HepG2 (cell line): ENCODE results near the gene TP53I3. TPM values are rescaled to one million over a fixed set of nuclear protein-coding genes. Genes with fewer than 3 reads are reported as not detected.

Experiments
- ETV5 ChIP-seq: IDR thresholded peaks from 2 replicates; pipeline ENCODE4 v1.6.1; 2018; ENCODE audit warnings: missing biosample characterization, missing genetic modification reagents, inconsistent platforms, borderline replicate concordance
- FIP1L1 ChIP-seq: fragments of 200-400 bp; formaldehyde crosslinking; IDR thresholded peaks from 2 replicates; pipeline ENCODE4 v1.6.1; 2018; ENCODE audit warnings: low read depth, mild to moderate bottlenecking, low read length, moderate library complexity, borderline replicate concordance; ENCODE audit not compliant: insufficient read depth
- HNRNPL ChIP-seq: fragments of 200-400 bp; formaldehyde crosslinking; IDR thresholded peaks from 2 replicates; pipeline ENCODE4 v1.6.1; 2017; ENCODE audit warnings: mild to moderate bottlenecking, low read depth, low read length
- NAIF1 ChIP-seq: sonication (generic); formaldehyde crosslinking; IDR thresholded peaks from 2 replicates; pipeline ENCODE4 v1.5.0; 2020; ENCODE audit warnings: mild to moderate bottlenecking, missing genetic modification reagents, borderline replicate concordance
- NR2F1 ChIP-seq, 2 experiments: fragments of 450-650 bp in 1 of 2; formaldehyde crosslinking in 1 of 2; IDR thresholded peaks; 2 replicates each; pipeline versions ENCODE4 v1.5.0 to v1.6.1; 2016 to 2020; ENCODE audit warnings: mild to moderate bottlenecking in 1 of 2, missing compliant biosample characterization in 1 of 2, missing genetic modification reagents in 1 of 2, moderate library complexity in 1 of 2
- SRY ChIP-seq: sonication (generic); formaldehyde crosslinking; IDR thresholded peaks from 2 replicates; pipeline ENCODE4 v1.8.0; 2022; ENCODE audit warnings: mild to moderate bottlenecking, missing genetic modification reagents
- ZFYVE20 ChIP-seq: sonication (generic); formaldehyde crosslinking; IDR thresholded peaks from 2 replicates; pipeline ENCODE4 v1.8.0; 2023; ENCODE audit warnings: low read depth, mild to moderate bottlenecking, moderate library complexity, missing genetic modification reagents, borderline replicate concordance
- ZNF251 ChIP-seq: sonication (generic); formaldehyde crosslinking; IDR thresholded peaks from 2 replicates; pipeline ENCODE4 v1.9.0; 2021; ENCODE audit warnings: mild to moderate bottlenecking, missing genetic modification reagents
- ZNF644 ChIP-seq: IDR thresholded peaks from 2 replicates; pipeline ENCODE4 v1.6.1; 2016; ENCODE audit warnings: low read depth
- polyA plus RNA-seq, 8 experiments: library from polyadenylated mRNA; depleted of rRNA in 3 of 8; stranded (reverse) in 7 of 8; unstranded in 1 of 8; fragments of >200 nt; fragmentation: Illumina TruSeq in 4 of 8; extraction: Trizol in 4 of 8; gene quantifications; 2 replicates each; pipeline versions ENCODE4 v1.2.1 to v1.2.3, GENCODE V29; 2011 to 2016; ENCODE audit warnings: low read depth in 4 of 8, missing spikeins in 1 of 8, mixed read lengths in 1 of 8; ENCODE audit not compliant: insufficient read depth in 1 of 8
- total RNA-seq, 5 experiments: library from RNA; depleted of rRNA; stranded (reverse); fragments of >200 nt; fragmentation: Illumina TruSeq; extraction: Trizol; gene quantifications; 2 replicates each; pipeline ENCODE4 v1.2.3, GENCODE V29; 2016; ENCODE audit warnings: low read depth in 1 of 5
- TF ChIP-seq, protein P1 (sequence below): sonication (generic); formaldehyde crosslinking; IDR thresholded peaks from 2 replicates; pipeline ENCODE4 v1.4.0; 2020; ENCODE audit warnings: missing genetic modification reagents
- TF ChIP-seq, protein P2 (sequence below): IDR thresholded peaks from 2 replicates; pipeline ENCODE4 v1.6.1; 2012; ENCODE audit warnings: low read depth, low read length, improper control_type of control experiment
- TF ChIP-seq, protein P3 (sequence below): sonication (generic); formaldehyde crosslinking; IDR thresholded peaks from 2 replicates; pipeline ENCODE4 v1.4.0; 2020; ENCODE audit warnings: missing genetic modification reagents, borderline replicate concordance
- TF ChIP-seq, protein P4 (sequence below): sonication (generic); formaldehyde crosslinking; IDR thresholded peaks from 2 replicates; pipeline ENCODE4 v1.4.0; 2020; ENCODE audit warnings: missing genetic modification reagents, borderline replicate concordance
- TF ChIP-seq, protein P5 (sequence below): sonication (generic); formaldehyde crosslinking; IDR thresholded peaks from 2 replicates; pipeline ENCODE4 v1.9.0; 2021; ENCODE audit warnings: mild to moderate bottlenecking, missing genetic modification reagents

TP53I3 gene
- total and polyA plus RNA-seq, 2 of the 13 experiments (the other 11 are each of a cell fraction or from before 2014, with no cell fraction given): 25.0 to 44.1 TPM

DNA sequence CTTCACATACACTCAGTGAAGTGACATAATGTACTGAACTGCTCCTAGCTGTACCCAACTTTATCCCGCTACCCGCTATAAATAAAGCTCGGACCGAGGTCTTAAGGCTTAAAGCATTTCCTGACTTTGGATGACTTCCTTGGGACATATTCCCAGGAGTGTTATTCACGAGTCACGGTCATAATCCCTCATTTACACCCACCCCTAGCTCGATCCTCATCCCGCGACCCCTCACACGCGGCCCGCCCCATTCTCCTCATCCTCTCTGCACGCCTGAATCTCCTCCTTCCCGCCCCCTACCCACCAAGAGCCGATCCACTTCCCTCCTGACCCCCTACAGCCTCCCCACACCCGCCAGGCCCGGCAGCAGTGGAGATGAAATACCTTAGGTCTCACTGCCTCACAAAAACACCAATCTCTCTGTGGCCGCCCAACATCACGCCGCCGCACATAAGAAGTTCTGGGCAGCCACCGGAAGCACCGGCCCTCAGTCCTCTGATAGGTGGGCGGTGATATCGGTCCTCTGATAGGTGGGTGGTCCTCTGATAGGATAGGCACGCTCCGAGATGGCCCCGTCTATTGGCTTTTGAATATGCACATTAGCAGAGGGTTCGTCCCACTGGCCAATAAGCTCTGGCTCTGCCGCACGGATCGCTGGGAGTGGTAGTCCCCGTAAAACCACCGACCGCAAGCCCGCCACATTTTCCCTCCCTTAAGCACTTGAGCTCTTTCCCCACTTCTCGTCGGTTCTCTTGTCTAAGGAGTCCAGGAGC, 37.5 kb downstream of the TP53I3 start, which contains the start of gene WDCP (continued):
- TF ChIP-seq, protein P1, sequence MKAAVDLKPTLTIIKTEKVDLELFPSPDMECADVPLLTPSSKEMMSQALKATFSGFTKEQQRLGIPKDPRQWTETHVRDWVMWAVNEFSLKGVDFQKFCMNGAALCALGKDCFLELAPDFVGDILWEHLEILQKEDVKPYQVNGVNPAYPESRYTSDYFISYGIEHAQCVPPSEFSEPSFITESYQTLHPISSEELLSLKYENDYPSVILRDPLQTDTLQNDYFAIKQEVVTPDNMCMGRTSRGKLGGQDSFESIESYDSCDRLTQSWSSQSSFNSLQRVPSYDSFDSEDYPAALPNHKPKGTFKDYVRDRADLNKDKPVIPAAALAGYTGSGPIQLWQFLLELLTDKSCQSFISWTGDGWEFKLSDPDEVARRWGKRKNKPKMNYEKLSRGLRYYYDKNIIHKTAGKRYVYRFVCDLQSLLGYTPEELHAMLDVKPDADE (CRISPR knock-in tag): 0 out of 2 replicates have a peak, but pooled peaks have one; percentile 86
- TF ChIP-seq ZNF251 (CRISPR knock-in tag) (no peak), FIP1L1 (no peak), HNRNPL (no peak), NAIF1 (CRISPR knock-in tag) (no peak), ZNF644 (CRISPR knock-in tag) (no peak), SRY (CRISPR knock-in tag) (peak; percentile 71), ETV5 (CRISPR knock-in tag) (peak; percentile 74; the same call in 1 of the 2 replicates), ZFYVE20 (CRISPR knock-in tag) (no peak), NR2F1 (CRISPR knock-in tag; IDR thresholded peaks at IDR 0.05) (no peak)
- TF ChIP-seq, protein P2, sequence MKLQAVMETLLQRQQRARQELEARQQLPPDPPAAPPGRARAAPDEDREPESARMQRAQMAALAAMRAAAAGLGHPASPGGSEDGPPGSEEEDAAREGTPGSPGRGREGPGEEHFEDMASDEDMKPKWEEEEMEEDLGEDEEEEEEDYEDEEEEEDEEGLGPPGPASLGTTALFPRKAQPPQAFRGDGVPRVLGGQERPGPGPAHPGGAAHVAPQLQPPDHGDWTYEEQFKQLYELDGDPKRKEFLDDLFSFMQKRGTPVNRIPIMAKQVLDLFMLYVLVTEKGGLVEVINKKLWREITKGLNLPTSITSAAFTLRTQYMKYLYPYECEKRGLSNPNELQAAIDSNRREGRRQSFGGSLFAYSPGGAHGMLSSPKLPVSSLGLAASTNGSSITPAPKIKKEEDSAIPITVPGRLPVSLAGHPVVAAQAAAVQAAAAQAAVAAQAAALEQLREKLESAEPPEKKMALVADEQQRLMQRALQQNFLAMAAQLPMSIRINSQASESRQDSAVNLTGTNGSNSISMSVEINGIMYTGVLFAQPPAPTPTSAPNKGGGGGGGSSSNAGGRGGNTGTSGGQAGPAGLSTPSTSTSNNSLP: peak; percentile 68; the same call in 1 of the 2 replicates
- TF ChIP-seq, protein P3, sequence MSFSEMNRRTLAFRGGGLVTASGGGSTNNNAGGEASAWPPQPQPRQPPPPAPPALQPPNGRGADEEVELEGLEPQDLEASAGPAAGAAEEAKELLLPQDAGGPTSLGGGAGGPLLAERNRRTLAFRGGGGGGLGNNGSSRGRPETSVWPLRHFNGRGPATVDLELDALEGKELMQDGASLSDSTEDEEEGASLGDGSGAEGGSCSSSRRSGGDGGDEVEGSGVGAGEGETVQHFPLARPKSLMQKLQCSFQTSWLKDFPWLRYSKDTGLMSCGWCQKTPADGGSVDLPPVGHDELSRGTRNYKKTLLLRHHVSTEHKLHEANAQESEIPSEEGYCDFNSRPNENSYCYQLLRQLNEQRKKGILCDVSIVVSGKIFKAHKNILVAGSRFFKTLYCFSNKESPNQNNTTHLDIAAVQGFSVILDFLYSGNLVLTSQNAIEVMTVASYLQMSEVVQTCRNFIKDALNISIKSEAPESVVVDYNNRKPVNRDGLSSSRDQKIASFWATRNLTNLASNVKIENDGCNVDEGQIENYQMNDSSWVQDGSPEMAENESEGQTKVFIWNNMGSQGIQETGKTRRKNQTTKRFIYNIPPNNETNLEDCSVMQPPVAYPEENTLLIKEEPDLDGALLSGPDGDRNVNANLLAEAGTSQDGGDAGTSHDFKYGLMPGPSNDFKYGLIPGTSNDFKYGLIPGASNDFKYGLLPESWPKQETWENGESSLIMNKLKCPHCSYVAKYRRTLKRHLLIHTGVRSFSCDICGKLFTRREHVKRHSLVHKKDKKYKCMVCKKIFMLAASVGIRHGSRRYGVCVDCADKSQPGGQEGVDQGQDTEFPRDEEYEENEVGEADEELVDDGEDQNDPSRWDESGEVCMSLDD (CRISPR knock-in tag): no peak
- TF ChIP-seq, protein P4, sequence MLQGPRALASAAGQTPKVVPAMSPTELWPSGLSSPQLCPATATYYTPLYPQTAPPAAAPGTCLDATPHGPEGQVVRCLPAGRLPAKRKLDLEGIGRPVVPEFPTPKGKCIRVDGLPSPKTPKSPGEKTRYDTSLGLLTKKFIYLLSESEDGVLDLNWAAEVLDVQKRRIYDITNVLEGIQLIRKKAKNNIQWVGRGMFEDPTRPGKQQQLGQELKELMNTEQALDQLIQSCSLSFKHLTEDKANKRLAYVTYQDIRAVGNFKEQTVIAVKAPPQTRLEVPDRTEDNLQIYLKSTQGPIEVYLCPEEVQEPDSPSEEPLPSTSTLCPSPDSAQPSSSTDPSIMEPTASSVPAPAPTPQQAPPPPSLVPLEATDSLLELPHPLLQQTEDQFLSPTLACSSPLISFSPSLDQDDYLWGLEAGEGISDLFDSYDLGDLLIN: no peak
- TF ChIP-seq, protein P5, sequence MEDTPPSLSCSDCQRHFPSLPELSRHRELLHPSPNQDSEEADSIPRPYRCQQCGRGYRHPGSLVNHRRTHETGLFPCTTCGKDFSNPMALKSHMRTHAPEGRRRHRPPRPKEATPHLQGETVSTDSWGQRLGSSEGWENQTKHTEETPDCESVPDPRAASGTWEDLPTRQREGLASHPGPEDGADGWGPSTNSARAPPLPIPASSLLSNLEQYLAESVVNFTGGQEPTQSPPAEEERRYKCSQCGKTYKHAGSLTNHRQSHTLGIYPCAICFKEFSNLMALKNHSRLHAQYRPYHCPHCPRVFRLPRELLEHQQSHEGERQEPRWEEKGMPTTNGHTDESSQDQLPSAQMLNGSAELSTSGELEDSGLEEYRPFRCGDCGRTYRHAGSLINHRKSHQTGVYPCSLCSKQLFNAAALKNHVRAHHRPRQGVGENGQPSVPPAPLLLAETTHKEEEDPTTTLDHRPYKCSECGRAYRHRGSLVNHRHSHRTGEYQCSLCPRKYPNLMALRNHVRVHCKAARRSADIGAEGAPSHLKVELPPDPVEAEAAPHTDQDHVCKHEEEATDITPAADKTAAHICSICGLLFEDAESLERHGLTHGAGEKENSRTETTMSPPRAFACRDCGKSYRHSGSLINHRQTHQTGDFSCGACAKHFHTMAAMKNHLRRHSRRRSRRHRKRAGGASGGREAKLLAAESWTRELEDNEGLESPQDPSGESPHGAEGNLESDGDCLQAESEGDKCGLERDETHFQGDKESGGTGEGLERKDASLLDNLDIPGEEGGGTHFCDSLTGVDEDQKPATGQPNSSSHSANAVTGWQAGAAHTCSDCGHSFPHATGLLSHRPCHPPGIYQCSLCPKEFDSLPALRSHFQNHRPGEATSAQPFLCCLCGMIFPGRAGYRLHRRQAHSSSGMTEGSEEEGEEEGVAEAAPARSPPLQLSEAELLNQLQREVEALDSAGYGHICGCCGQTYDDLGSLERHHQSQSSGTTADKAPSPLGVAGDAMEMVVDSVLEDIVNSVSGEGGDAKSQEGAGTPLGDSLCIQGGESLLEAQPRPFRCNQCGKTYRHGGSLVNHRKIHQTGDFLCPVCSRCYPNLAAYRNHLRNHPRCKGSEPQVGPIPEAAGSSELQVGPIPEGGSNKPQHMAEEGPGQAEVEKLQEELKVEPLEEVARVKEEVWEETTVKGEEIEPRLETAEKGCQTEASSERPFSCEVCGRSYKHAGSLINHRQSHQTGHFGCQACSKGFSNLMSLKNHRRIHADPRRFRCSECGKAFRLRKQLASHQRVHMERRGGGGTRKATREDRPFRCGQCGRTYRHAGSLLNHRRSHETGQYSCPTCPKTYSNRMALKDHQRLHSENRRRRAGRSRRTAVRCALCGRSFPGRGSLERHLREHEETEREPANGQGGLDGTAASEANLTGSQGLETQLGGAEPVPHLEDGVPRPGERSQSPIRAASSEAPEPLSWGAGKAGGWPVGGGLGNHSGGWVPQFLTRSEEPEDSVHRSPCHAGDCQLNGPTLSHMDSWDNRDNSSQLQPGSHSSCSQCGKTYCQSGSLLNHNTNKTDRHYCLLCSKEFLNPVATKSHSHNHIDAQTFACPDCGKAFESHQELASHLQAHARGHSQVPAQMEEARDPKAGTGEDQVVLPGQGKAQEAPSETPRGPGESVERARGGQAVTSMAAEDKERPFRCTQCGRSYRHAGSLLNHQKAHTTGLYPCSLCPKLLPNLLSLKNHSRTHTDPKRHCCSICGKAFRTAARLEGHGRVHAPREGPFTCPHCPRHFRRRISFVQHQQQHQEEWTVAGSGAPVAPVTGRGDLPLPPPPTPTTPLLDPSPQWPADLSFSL (CRISPR knock-in tag): no peak
